GM12801 (cell line): ENCODE data around the gene MAPK1.

Experiments used
- TF ChIP-seq, protein P1 (sequence below): IDR thresholded peaks from one replicate; pipeline ENCODE4 v1.5.1; 2011; ENCODE audit warnings: control low read depth; ENCODE audit not compliant: insufficient read length; ENCODE audit errors: extremely low read depth

The MAPK1 gene

DNA sequence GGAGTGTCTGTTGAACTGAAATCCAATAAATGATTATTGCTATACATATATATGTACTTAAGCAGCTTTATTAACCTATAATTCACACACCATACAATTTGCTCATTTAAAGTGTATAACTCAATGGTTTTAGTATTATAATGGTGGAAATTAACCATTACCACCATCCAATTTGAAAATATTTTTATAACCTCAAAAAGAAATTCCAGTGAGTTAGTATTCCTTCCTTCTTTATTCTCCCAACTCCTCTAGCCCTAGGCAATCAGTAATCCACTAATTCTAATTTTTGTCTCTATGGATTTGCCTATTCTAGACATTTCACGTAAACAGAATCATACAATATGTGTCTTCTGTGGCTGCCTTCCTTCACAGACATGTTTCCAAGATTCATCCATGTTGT lies 64.8 kb downstream of the MAPK1 start:
- TF ChIP-seq, protein P1, sequence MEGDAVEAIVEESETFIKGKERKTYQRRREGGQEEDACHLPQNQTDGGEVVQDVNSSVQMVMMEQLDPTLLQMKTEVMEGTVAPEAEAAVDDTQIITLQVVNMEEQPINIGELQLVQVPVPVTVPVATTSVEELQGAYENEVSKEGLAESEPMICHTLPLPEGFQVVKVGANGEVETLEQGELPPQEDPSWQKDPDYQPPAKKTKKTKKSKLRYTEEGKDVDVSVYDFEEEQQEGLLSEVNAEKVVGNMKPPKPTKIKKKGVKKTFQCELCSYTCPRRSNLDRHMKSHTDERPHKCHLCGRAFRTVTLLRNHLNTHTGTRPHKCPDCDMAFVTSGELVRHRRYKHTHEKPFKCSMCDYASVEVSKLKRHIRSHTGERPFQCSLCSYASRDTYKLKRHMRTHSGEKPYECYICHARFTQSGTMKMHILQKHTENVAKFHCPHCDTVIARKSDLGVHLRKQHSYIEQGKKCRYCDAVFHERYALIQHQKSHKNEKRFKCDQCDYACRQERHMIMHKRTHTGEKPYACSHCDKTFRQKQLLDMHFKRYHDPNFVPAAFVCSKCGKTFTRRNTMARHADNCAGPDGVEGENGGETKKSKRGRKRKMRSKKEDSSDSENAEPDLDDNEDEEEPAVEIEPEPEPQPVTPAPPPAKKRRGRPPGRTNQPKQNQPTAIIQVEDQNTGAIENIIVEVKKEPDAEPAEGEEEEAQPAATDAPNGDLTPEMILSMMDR: no peak

DNA sequence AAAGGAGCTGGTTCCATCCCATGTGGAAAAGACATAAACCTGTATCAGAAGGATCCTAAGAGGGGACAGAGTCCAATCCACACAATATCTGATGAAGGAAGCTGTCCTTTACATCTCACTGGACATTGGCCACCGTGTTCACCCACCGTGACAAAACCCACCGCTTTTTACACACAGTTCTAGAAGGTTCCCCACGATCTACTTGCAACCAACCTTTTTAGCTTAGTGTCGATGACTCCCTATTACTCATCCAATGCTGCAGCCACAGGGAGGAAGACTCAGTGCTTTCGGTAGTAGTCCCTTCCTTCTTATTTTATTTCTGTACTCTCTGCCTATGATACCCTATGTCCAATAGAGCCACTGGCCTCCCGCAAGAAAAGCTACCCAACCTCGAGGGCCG lies 65.4 kb downstream of the MAPK1 start:
- TF ChIP-seq, protein P1: no peak

DNA sequence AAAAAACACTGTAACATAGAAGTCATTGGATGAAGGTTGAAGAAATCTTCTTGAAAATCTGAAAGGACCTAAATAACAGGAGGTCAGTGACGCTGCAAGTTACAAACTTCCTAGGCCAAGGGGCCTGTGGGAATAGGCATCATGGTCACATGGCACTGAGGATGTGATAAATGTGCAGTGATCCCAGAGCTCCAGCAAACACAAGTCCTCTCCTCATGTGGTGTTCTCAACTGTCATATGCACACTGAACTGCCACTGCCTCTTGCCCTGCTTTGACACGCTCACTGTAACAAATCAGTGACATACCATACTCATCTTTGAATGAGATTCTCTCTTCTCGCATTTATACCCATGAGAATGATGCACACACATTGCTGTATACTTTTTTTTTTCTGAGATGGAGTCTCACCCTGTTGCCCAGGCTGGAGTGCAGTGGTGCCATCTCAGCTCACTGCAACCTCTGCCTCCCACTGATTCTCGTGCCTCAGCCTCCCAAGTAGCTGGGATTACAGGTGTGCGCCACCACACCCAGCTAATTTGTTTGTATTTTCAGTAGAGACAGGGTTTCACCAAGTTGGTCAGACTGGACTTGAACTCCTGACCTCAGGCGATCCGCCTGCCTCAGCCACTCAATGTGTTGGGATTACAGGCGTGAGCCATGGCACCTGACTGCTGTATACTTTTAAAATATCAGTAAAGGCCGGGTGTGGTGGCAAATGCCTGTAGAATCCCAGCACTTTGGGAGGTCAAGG lies 66.7 kb downstream of the MAPK1 start:
- TF ChIP-seq, protein P1: no peak

DNA sequence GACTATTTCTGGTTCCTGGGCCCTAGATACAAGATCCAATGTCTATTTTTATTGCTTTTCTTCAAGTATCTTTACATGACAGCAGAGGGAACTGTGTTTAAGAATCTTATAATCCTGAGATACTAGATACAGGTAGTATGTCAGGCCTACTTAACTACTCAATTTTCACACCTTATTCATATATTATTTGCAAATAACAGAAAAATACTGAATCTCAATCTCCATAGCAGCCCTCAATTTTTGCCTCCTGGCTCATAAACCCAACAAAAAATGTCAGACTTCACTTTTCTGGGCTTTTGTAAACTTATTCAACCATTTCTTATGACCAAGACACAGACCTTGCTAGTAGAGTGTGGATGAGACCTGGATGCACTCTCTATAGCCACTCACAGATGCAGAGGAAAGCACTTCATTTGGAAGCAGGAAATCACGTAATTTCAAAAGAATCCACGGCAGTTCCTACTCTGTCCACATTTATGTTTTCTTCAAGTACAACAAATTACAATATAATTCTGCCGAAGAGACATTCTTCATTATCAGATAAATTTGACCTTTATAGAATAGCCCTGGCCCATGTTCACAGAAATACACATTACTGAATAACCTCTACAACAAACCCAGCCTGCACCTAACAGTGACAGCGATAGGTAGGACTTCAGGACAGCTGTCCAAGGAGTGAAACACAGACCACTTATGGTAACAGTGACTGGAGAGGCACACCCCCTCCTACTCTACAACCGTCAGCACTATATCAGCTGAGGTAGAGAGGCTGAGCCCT lies 69.8 kb downstream of the MAPK1 start:
- TF ChIP-seq, protein P1: no peak

DNA sequence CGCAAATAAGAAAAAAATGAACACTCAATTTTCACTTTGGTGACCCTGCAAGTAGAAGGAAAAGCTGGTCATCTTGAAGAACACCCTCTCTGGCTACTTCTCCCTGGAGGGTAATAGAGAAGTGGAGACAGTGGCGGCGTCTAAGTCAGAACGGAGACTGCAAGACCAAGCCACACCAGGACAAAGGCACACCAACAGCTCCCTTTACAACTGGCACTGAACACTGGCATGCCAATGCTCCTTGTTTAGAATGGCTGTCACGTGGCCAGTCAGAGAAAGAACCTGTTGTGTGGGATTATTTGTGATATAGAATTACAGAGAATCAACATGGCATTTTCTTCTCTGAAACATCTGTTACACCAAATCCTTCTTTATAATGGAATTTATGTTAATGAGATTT lies 70.6 kb downstream of the MAPK1 start:
- TF ChIP-seq, protein P1: no peak

DNA sequence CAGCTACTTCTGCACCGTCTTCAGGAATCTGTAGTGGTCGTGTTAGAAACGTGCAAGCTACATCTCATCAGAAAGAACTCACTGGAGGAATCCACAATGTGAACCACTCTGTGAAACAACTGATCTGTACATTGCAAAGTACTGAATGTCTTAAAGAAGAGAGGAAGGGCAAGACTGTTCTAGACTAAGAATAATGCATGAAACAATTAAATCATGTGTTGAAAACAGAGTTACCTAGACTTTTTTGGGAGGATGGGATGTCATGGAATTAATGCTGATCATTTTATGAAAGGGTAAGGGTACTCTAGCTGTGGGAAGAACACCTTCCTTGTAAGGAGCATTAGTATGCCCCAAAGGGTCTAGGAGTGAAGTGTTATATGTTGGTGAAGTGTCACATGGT lies 71.2 kb downstream of the MAPK1 start:
- TF ChIP-seq, protein P1: no peak

DNA sequence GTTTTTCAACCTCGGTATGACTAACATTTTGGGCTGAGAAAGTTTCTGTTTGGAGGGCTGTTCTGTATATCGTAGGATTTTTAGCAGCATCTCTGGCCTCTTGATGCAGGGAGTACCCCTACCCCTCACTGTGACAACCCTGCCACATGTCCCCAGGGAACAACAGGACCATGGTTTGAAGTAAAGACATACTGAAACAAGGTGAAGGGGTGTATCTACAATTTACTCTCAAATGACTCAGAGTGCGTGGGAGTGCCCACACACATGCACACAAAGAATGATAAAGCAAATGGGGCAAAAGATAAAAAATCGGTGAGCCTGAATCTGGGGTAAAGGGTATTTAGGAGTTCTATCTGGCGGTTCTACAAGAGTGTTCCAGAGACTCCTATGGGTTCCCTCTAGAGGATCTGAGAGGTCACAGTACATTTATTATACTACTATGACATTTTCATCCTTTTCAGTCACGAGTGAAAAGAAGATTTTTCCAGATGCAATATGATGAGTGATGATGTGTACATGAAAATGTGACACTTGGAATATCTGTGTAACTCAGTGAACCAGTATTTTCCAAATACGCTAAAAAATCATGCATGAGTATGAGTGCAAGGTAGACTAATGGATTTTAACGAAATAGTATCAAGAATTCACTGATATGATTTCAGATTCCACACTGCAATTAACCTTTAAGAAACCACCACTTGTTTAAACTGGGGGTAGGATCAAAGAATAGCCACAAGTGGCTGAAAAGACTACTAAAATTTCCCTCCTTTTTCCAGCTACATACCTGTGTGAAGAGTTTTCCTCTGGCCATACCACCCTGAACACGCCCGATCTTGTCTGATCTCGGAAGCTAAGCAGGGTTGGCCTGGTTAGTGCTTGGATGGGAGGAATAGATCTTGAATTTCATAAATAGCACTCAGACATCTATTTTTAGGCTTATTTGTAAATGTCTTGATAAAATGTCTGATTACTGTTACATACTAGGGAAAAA lies 75.5 kb downstream of the MAPK1 start:
- TF ChIP-seq, protein P1: no peak
